Stimulated activated effector memory CD8-positive, alpha-beta T cell treated with anti-CD3 and anti-CD28 coated beads, Interleukin-12 subunit alpha, Interleukin-12 subunit beta, amount 100 ng/mL, for 72 hours (primary cell): ENCODE results near the gene KCNJ9.

ENCODE experiments used
- ATAC-seq: fragments of 150-1000 bp; cut with Tn5 transposase; 2 replicates; pipeline ENCODE4 v1.10.0; 2021
- DNase-seq, 2 donors: peaks; one replicate each; pipeline ENCODE4 v3.0.0; 2021 to 2022; ENCODE audit warnings: low spot score in 2 of 2
- H3K27ac Mint-ChIP-seq: one replicate; pipeline ENCODE4 v1.8.0; 2022; ENCODE audit warnings: mild to moderate bottlenecking, mixed read lengths
- H3K36me3 Mint-ChIP-seq: one replicate; pipeline ENCODE4 v1.8.0; 2022; ENCODE audit warnings: mild to moderate bottlenecking, mixed read lengths
- H3K4me1 Mint-ChIP-seq: one replicate; pipeline ENCODE4 v1.8.0; 2022; ENCODE audit warnings: mixed read lengths
- H3K4me3 Mint-ChIP-seq: one replicate; pipeline ENCODE4 v1.8.0; 2022; ENCODE audit warnings: mild to moderate bottlenecking, mixed read lengths
- H3K9me3 Mint-ChIP-seq: one replicate; pipeline ENCODE4 v1.8.0; 2022; ENCODE audit warnings: mixed read lengths

Gene KCNJ9

DNA sequence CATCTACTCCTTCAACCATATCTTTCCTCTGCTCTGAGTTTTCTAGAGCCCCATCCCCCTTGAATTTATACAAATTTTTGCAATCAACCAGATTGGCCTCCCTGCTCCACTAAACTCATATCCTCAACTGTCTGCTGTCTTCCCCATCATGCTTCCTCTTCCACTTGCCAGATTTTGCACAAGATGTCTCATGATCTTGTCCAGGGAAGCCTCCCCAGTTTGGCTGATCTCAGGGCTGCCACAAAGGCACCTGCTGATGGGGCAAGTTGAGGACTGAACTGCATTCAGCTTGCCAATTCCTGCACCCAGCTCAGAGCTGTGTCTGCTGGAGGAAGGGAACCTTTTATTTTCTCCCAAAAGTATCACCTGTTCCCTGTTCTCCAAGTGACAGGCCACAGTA lies 3.9 kb upstream of the KCNJ9 start:
- no peak for DNase-seq
- no peak overlapping the region for H3K4me3 Mint-ChIP-seq
- H3K9me3 Mint-ChIP-seq = no peaks in the 10 kb centered on the region
- H3K36me3 Mint-ChIP-seq = no peaks in the 10 kb centered on the region
- H3K27ac Mint-ChIP-seq = no peak overlapping the region
- ATAC-seq = no peak
- H3K4me1 Mint-ChIP-seq = peaks cover 9% of the 10 kb centered on the region

DNA sequence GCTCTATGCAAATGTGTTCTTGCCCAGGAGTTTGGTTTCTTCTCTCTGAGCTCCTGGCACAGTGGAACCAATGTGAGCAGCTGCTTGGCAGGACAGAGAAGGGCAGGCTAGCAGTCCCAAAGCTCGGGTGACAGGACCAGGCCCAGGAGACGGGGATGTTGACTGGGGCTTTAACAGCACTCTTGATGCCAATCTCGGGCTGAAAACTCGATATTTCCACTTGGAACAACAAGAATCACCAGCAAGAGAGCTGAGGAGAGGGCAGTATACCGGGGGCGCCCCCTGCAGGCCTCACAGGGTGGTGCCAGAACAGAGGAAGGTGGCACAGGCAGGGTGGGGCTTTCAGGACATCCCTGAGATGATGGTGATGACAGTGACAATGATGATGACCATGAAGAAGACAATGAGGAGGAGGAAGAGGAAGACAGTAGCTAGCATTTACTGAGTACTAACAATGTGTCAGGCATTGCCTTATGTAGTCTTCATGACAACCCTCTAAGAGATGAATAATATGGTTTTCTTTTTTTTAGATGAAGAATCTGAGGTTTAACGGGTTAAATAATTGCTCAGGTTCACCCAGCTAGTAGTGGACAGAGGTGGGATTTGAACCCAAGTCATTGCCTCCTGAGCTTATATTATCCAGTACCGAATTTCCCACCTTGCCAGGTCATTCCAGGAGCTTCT lies 2.7 kb upstream of the KCNJ9 start:
- H3K36me3 Mint-ChIP-seq = no peaks in the 10 kb centered on the region
- H3K4me1 Mint-ChIP-seq = peaks cover 9% of the 10 kb centered on the region
- H3K9me3 Mint-ChIP-seq = no peaks in the 10 kb centered on the region
- H3K27ac Mint-ChIP-seq = no peak overlapping the region
- H3K4me3 Mint-ChIP-seq = no peak overlapping the region
- peak; percentile 90 for ATAC-seq
- peak; percentile 39 to 85 for DNase-seq

DNA sequence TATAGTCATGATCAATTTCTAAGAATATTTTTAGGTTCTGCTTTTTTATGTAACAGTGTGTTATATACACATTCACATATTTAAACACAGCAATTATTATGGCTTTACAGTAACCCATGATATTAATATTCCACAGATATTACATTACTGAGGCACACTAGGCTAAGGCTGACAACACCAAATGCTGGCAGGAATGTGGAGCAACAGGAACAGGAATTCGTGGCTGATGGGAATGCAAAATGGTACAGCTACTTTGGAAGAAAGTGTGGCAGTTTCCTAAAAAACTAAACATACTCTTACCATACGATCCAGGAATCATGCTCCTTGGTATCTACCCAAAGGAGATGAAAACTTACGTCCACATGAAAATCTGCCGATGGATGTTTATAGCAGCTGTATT lies 1.9 kb upstream of the KCNJ9 start:
- no peak overlapping the region for H3K4me3 Mint-ChIP-seq
- H3K27ac Mint-ChIP-seq = no peak overlapping the region
- no peak for ATAC-seq
- no peak for DNase-seq
- H3K4me1 Mint-ChIP-seq = peaks cover 14% of the 10 kb centered on the region
- H3K36me3 Mint-ChIP-seq = no peaks in the 10 kb centered on the region
- H3K9me3 Mint-ChIP-seq = no peaks in the 10 kb centered on the region

DNA sequence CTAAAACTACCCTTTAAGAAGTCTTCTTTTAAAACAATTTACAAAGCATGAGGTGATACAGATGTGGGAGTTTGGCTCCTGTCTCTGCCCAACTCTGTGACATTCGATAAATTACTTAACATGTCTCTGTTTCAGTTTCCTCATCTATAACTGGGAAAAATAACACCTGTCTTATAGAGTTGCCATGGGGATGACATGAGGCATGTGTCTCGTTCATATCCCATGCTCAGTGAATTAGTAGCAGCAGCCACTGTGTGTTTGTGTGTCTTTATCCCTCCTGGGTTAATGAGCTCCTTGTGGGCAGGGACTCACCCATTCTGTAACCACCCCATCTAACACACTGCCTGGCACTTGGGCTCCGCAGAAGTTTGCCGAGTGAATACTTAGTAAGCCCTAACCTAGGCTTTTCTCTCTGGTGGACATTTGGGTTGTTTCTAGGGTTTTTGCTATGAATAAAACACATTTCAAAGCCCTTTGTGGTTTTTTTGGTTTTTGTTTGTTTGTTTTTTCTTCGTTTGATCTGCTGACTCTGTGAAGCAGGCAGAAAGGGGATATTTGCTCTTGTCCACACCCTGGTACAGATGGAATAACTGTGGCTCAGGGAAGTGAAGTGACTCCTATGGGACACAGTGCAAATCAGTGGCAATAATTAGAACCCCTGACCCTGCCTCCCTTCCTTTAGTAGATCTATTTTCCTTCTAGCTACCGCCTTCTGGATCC lies 797 bp upstream of the KCNJ9 start:
- no peak overlapping the region for H3K27ac Mint-ChIP-seq
- peaks cover 16% of the 10 kb centered on the region for H3K4me1 Mint-ChIP-seq
- no peaks in the 10 kb centered on the region for H3K9me3 Mint-ChIP-seq
- H3K4me3 Mint-ChIP-seq = no peak overlapping the region
- H3K36me3 Mint-ChIP-seq = no peaks in the 10 kb centered on the region
- DNase-seq = no peak
- ATAC-seq = no peak

GRCh38 chr1:160082487-160082886 lies 1.1 kb downstream of the KCNJ9 start:
- H3K4me3 Mint-ChIP-seq = peak overlapping the region; percentile 54
- peaks cover 22% of the 10 kb centered on the region for H3K4me1 Mint-ChIP-seq
- no peak for DNase-seq
- peaks cover 13% of the 10 kb centered on the region for H3K36me3 Mint-ChIP-seq
- H3K9me3 Mint-ChIP-seq = no peaks in the 10 kb centered on the region
- ATAC-seq = no peak
- H3K27ac Mint-ChIP-seq = no peak overlapping the region

DNA sequence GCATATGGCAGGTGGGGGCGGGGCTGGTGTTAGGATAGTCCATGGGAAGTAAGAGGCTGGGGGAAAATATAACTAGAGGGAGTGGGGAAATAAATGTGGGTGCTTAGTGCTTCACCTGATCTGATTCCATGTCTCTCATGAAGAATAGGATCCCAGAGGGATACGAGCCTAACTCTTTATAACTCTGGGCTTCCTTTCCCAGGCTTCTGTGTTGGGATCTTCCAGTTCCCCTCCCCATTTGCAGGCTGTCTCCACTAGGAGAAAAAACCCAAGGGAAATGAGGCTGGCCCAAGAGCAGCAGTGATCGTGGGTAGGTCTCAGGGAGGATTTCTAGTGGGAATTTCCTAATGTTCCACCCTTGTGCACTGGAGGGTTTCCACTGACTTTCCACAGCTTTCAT lies 1.6 kb downstream of the KCNJ9 start:
- Mint-ChIP-seq H3K9me3 (no peaks in the 10 kb centered on the region), H3K4me1 (peaks cover 22% of the 10 kb centered on the region)
- no peak for ATAC-seq

DNA sequence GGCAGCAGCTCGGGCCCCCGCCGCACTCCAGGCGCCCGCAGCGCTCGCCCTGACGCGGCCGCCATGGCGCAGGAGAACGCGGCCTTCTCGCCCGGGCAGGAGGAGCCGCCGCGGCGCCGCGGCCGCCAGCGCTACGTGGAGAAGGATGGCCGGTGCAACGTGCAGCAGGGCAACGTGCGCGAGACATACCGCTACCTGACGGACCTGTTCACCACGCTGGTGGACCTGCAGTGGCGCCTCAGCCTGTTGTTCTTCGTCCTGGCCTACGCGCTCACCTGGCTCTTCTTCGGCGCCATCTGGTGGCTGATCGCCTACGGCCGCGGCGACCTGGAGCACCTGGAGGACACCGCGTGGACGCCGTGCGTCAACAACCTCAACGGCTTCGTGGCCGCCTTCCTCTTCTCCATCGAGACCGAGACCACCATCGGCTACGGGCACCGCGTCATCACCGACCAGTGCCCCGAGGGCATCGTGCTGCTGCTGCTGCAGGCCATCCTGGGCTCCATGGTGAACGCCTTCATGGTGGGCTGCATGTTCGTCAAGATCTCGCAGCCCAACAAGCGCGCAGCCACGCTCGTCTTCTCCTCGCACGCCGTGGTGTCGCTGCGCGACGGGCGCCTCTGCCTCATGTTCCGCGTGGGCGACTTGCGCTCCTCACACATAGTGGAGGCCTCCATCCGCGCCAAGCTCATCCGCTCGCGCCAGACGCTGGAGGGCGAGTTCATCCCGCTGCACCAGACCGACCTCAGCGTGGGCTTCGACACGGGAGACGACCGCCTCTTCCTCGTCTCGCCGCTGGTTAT lies 2.8 kb downstream of the KCNJ9 start:
- H3K27ac Mint-ChIP-seq = no peak overlapping the region
- peaks cover 24% of the 10 kb centered on the region for H3K36me3 Mint-ChIP-seq
- peaks cover 22% of the 10 kb centered on the region for H3K4me1 Mint-ChIP-seq
- peak; percentile 54 to 82 for DNase-seq
- H3K4me3 Mint-ChIP-seq = peak overlapping the region; percentile 54
- H3K9me3 Mint-ChIP-seq = no peaks in the 10 kb centered on the region
- peak; percentile 71 for ATAC-seq

More for the DNA sequence above, 1.6 kb downstream of the KCNJ9 start:
- Mint-ChIP-seq H3K27ac (no peak overlapping the region), H3K36me3 (peaks cover 13% of the 10 kb centered on the region), H3K4me3 (peak overlapping the region; percentile 54)
- DNase-seq = no peak

DNA sequence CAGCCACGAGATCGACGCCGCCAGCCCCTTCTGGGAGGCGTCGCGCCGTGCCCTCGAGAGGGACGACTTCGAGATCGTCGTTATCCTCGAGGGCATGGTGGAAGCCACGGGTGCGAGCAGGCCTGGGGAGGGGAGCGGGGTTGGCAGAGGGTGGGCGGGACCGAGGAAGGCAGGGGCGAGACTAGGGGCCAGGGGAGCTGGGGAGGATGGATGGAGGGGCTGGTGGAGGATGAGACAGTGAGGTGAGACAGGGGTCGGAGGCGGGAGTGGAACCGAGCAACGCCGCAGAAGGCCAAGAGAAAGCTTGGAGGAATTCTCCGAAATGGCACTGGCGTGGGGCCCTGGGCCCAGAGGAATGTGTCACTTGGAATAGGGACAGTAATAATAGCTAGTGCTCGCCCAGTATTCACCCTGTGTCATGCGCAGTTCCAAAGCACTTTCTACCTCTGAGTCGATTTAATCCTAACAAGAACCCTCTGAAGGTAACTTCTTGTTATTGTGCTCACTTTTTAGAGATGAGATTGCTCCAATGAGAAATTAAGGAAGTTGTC lies 3.5 kb downstream of the KCNJ9 start:
- H3K9me3 Mint-ChIP-seq = no peaks in the 10 kb centered on the region
- H3K27ac Mint-ChIP-seq = no peak overlapping the region
- peaks cover 22% of the 10 kb centered on the region for H3K4me1 Mint-ChIP-seq

DNA sequence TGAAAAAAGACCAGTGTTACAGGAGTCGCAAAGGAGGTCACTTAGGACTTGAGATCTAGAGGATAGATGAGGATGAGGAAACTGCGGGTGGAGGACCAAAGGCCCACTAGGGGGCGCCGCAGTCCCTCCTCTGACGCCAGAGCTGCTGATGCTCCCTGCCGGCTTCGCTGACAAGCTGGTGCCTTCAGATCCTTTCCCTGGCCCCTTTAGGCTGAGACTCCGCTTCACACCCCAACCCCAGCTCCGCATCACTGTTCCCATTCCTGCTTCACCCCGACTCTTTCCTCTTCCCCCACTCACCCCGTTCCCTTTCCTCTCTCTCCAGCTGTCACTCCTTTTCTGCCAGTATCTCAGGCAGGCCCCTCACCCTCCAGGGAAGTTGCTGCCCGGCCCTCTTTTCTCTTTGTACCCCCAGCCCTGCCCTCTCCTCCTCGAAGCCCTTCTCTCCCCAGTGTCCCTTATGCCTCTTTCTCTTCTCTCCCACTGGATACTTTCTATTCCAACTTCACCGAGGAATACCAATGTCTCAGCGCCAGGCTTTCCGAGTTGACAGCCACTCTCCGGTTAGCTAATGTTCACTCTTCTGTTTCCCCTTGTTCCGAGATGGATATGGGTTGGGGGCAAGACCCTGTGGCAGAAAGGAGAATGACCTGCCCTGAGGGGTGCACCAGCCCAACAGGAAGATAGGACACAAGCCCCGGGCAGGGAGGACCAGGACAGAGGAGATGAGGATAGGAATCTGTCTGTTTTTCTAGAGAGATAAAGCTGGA lies 4.5 kb downstream of the KCNJ9 start:
- H3K27ac Mint-ChIP-seq = peak overlapping the region; percentile 3
- no peaks in the 10 kb centered on the region for H3K9me3 Mint-ChIP-seq
- H3K4me1 Mint-ChIP-seq = peaks cover 24% of the 10 kb centered on the region
- H3K4me3 Mint-ChIP-seq = no peak overlapping the region
- DNase-seq (peak; percentile 68 to 88), ATAC-seq (peak; percentile 76)
- peaks cover 33% of the 10 kb centered on the region for H3K36me3 Mint-ChIP-seq

More for the DNA sequence above, 3.5 kb downstream of the KCNJ9 start:
- Mint-ChIP-seq H3K36me3 (peaks cover 31% of the 10 kb centered on the region), H3K4me3 (no peak overlapping the region)
- ATAC-seq = no peak
- no peak for DNase-seq

- no peak overlapping the region for H3K4me3 Mint-ChIP-seq
- ATAC-seq (no peak), DNase-seq (no peak)
- peaks cover 18% of the 10 kb centered on the region for H3K4me1 Mint-ChIP-seq
- H3K36me3 Mint-ChIP-seq = peaks cover 39% of the 10 kb centered on the region
- H3K9me3 Mint-ChIP-seq = no peaks in the 10 kb centered on the region
- H3K27ac Mint-ChIP-seq = no peak overlapping the region
These were observed 5.1 kb downstream of the KCNJ9 start for GRCh38 chr1:160086456-160086892.

DNA sequence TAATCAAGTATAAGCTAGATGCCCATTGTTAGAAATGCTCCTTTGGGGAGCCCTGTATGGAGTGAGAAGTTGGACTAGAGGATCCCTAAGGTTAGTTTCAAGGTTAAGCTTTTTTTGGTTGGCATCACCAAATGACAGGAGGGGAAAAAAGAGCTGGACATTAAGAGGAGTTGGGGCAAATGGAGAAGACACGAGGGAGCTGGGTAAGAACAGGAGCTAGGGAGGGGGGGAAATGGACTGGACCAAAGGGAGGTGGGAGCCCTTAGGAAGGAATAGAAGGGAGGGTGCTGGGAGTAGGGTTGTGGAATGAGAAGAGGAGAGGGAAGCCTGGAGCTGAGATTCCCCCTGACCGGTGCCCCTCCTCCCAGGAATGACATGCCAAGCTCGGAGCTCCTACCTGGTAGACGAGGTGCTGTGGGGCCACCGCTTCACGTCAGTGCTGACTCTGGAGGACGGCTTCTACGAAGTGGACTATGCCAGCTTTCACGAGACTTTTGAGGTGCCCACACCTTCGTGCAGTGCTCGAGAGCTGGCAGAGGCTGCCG lies 5.9 kb downstream of the KCNJ9 start:
- no peaks in the 10 kb centered on the region for H3K9me3 Mint-ChIP-seq
- no peak for ATAC-seq
- no peak for DNase-seq
- H3K27ac Mint-ChIP-seq = no peak overlapping the region
- peaks cover 18% of the 10 kb centered on the region for H3K4me1 Mint-ChIP-seq
- H3K36me3 Mint-ChIP-seq = peaks cover 46% of the 10 kb centered on the region
- no peak overlapping the region for H3K4me3 Mint-ChIP-seq

DNA sequence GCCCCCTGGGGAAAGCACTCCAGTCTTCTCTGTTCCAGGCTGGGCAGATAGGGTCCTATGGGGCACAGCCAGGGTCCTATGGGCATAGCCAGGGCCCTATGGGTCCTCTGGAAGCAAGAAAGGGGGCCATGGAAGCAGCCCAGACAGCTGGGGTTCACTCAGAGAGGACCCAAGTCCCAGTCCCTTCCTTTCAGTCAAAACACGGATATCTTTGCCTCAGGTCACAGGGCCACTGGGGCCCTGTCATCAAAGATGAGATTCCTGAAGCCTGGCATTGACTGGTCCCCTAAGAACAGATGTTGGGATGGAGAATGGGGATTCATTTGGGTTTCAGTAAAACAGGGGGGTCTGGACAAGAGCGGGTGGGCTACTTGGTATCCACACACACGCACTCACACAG lies 8.5 kb downstream of the KCNJ9 start:
- H3K36me3 Mint-ChIP-seq = peaks cover 52% of the 10 kb centered on the region
- H3K9me3 Mint-ChIP-seq = no peaks in the 10 kb centered on the region
- no peak overlapping the region for H3K4me3 Mint-ChIP-seq
- H3K4me1 Mint-ChIP-seq = peaks cover 13% of the 10 kb centered on the region
- DNase-seq (no peak), ATAC-seq (no peak)
- peak overlapping the region; percentile 62 for H3K27ac Mint-ChIP-seq

- Mint-ChIP-seq H3K4me3 (no peak overlapping the region), H3K36me3 (peaks cover 50% of the 10 kb centered on the region), H3K9me3 (no peaks in the 10 kb centered on the region), H3K27ac (peak overlapping the region; percentile 62), H3K4me1 (peaks cover 13% of the 10 kb centered on the region)
- DNase-seq = no peak
- ATAC-seq = no peak
These were observed 9.4 kb downstream of the KCNJ9 start for GRCh38 chr1:160090760-160091159.

DNA sequence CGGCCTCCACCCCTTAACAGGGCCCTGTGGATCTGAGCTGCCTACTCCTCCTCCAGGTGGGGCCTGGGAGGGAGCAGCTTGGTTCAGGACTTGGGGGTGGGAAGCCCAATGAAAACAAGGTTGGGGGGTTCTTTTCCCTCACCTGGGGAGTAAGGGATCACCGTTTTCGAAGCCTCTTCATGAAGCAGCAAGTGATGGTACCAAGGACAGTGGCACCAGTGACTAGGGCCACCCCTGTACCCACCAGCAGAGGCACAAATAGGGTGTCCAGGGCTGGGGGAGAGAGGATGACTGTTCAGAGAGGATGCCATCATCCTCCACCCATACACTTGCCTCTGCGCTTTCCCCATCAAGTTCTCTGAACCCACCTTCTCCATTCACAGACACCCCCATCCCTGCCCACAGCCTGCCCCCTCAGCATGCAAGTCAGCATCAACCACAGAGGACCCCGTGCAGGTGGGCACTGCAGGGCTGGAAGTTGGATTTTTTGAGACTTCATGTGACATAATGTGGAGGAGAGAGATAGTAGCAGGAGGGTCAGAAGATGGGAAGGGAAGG lies 10.4 kb downstream of the KCNJ9 start:
- peaks cover 42% of the 10 kb centered on the region for H3K36me3 Mint-ChIP-seq
- H3K27ac Mint-ChIP-seq = peak overlapping the region; percentile 62
- no peaks in the 10 kb centered on the region for H3K9me3 Mint-ChIP-seq
- H3K4me3 Mint-ChIP-seq = no peak overlapping the region
- ATAC-seq (no peak), DNase-seq (no peak)
- H3K4me1 Mint-ChIP-seq = peaks cover 19% of the 10 kb centered on the region
